Measurements from ENCODE around the gene TEAD1.

TEAD1 gene

GRCh38 chr11:12793065-12793464 lies 118.8 kb downstream of the TEAD1 start:
- peaks cover 10% of the 10 kb centered on the region for H3K36me3 ChIP-seq
- H3K4me3 ChIP-seq (ENCODE audit: low read depth, low read length), result no peak overlapping the region
- no peaks in the 10 kb centered on the region for H3K27me3 ChIP-seq
- no peak for TF ChIP-seq CTCF (IDR thresholded peaks at IDR 0.05; ENCODE audit: low read depth, low read length)
- no peak for DNase-seq
- H3K4me1 ChIP-seq, result no peaks in the 10 kb centered on the region
- no peaks in the 10 kb centered on the region for H3K9me3 ChIP-seq

- TF ChIP-seq CTCF (IDR thresholded peaks at IDR 0.05; ENCODE audit: low read depth, low read length), result no peak
- Histone ChIP-seq H3K36me3 (peaks cover 10% of the 10 kb centered on the region), H3K27me3 (no peaks in the 10 kb centered on the region), H3K4me1 (no peaks in the 10 kb centered on the region), H3K4me3 (ENCODE audit: low read depth, low read length) (no peak overlapping the region), H3K9me3 (no peaks in the 10 kb centered on the region)
- DNase-seq, result no peak
These were observed 119.3 kb downstream of the TEAD1 start for GRCh38 chr11:12793506-12793905.

GRCh38 chr11:12794576-12795230 lies 120.5 kb downstream of the TEAD1 start:
- Histone ChIP-seq H3K9me3 (no peaks in the 10 kb centered on the region), H3K4me1 (peaks cover 7% of the 10 kb centered on the region), H3K27me3 (no peaks in the 10 kb centered on the region), H3K36me3 (peaks cover 8% of the 10 kb centered on the region), H3K4me3 (ENCODE audit: low read depth, low read length) (no peak overlapping the region)
- TF ChIP-seq CTCF (IDR thresholded peaks at IDR 0.05; ENCODE audit: low read depth, low read length), result no peak
- DNase-seq, result no peak

- no peaks in the 10 kb centered on the region for H3K27me3 ChIP-seq
- H3K36me3 ChIP-seq, result peaks cover 8% of the 10 kb centered on the region
- H3K9me3 ChIP-seq, result no peaks in the 10 kb centered on the region
- no peak for DNase-seq
- H3K4me1 ChIP-seq, result peaks cover 22% of the 10 kb centered on the region
- H3K4me3 ChIP-seq (ENCODE audit: low read depth, low read length), result no peak overlapping the region
- no peak for TF ChIP-seq CTCF (IDR thresholded peaks at IDR 0.05; ENCODE audit: low read depth, low read length)
These were observed 123.8 kb downstream of the TEAD1 start for GRCh38 chr11:12797996-12798395.

GRCh38 chr11:12798609-12799011 lies 124.4 kb downstream of the TEAD1 start:
- no peaks in the 10 kb centered on the region for H3K9me3 ChIP-seq
- no peaks in the 10 kb centered on the region for H3K27me3 ChIP-seq
- no peak for DNase-seq
- H3K36me3 ChIP-seq, result peaks cover 8% of the 10 kb centered on the region
- TF ChIP-seq CTCF (IDR thresholded peaks at IDR 0.05; ENCODE audit: low read depth, low read length), result no peak
- no peak overlapping the region for H3K4me3 ChIP-seq (ENCODE audit: low read depth, low read length)
- H3K4me1 ChIP-seq, result peaks cover 29% of the 10 kb centered on the region

GRCh38 chr11:12799334-12799835 lies 125.2 kb downstream of the TEAD1 start:
- H3K36me3 ChIP-seq, result peaks cover 8% of the 10 kb centered on the region
- no peak for DNase-seq
- H3K4me3 ChIP-seq (ENCODE audit: low read depth, low read length), result no peak overlapping the region
- TF ChIP-seq CTCF (IDR thresholded peaks at IDR 0.05; ENCODE audit: low read depth, low read length), result no peak
- H3K27me3 ChIP-seq, result no peaks in the 10 kb centered on the region
- no peaks in the 10 kb centered on the region for H3K9me3 ChIP-seq
- H3K4me1 ChIP-seq, result peaks cover 36% of the 10 kb centered on the region

Data from BE2C (cell line).